ENCODE data around the gene RAPGEF1.

Gene RAPGEF1

DNA sequence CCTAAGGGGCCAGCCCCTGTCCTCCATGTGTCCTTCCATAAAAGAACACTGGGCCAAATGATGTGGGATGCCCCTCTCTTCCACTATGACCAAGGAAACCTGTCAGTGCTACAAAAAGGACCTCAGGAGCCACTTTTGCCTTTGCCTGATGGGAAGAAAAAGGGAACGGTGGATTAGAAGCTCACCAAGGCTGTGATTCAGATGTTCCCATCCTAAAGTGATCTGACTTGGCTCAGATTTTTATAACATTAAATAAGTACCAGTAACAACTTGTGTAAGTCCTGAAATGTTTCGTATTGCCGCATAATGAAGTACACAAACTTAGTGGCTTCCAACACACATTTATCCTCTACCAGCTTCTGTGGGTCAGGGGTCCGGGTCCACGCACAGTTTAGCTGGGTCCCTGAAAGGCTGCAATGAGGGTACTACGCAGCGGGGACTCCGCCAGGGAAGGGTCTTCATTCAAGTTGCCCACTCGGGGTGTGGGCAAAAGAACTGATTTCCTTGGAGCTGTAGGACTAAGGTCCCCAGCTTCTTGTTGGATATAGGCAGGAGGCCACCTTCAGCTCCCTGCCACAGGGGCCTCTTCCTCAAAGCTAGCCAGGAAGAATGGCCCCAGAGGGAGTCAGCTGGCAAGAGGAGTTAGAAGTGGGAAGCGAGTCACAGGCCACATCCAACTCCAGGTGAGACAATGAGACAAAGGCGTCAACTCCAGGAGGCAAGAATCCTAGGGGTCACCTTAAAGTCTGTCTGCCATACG lies 60.4 kb downstream of the RAPGEF1 start:
- ChIA-PET CTCF (interaction anchor here (0.6 to 2.3 kb wide), 12 partner anchors 9 to 88 kb away, joined by 3 to 8 read pairs (median 3); no protein-coding TSS in a partner anchor), POLR2A (interaction anchor here (1.2 to 3.3 kb wide), 4 partner anchors 11 to 52 kb away, joined by 4 to 17 read pairs (median 4); no protein-coding TSS in a partner anchor)
- no peak overlapping the region for H3K4me3 ChIP-seq (ENCODE audit: low read depth, low read length)
- TF ChIP-seq, protein P1, sequence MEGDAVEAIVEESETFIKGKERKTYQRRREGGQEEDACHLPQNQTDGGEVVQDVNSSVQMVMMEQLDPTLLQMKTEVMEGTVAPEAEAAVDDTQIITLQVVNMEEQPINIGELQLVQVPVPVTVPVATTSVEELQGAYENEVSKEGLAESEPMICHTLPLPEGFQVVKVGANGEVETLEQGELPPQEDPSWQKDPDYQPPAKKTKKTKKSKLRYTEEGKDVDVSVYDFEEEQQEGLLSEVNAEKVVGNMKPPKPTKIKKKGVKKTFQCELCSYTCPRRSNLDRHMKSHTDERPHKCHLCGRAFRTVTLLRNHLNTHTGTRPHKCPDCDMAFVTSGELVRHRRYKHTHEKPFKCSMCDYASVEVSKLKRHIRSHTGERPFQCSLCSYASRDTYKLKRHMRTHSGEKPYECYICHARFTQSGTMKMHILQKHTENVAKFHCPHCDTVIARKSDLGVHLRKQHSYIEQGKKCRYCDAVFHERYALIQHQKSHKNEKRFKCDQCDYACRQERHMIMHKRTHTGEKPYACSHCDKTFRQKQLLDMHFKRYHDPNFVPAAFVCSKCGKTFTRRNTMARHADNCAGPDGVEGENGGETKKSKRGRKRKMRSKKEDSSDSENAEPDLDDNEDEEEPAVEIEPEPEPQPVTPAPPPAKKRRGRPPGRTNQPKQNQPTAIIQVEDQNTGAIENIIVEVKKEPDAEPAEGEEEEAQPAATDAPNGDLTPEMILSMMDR (IDR thresholded peaks at IDR 0.05; ENCODE audit: insufficient read depth, low read length, missing control alignments), result no peak
- no peak for DNase-seq (ENCODE audit: low read depth, low spot score)

GRCh38 chr9:131678499-131679111 lies 61.3 kb downstream of the RAPGEF1 start:
- peak; percentile 88 for DNase-seq (ENCODE audit: low read depth, low spot score)
- TF ChIP-seq, protein P1 (IDR thresholded peaks at IDR 0.05; ENCODE audit: insufficient read depth, low read length, missing control alignments), result no peak
- ChIA-PET CTCF (interaction anchor here (0.6 to 2.3 kb wide), 17 partner anchors 10 to 88 kb away, joined by 3 to 8 read pairs (median 3); no protein-coding TSS in a partner anchor), POLR2A (interaction anchor here (0.9 to 3.3 kb wide), 7 partner anchors 10 to 53 kb away, joined by 4 to 17 read pairs (median 5); no protein-coding TSS in a partner anchor)
- no peak overlapping the region; the same call in 1 of the 2 replicates for H3K4me3 ChIP-seq (ENCODE audit: low read depth, low read length)

- TF ChIP-seq, protein P1 (IDR thresholded peaks at IDR 0.05; ENCODE audit: insufficient read depth, low read length, missing control alignments), result no peak
- ChIA-PET POLR2A (interaction anchor here (0.9 to 3.3 kb wide), 7 partner anchors 9 to 54 kb away, joined by 4 to 17 read pairs (median 5); no protein-coding TSS in a partner anchor), CTCF (interaction anchor here (0.9 to 2.0 kb wide), 13 partner anchors 9 to 87 kb away, joined by 3 to 9 read pairs (median 4); partner anchors contain the start of gene RAPGEF1)
- peak overlapping the region; percentile 0; the same call in 1 of the 2 replicates for H3K4me3 ChIP-seq (ENCODE audit: low read depth, low read length)
- DNase-seq (ENCODE audit: low read depth, low spot score), result no peak
Measured at GRCh38 chr9:131677444-131678180, 62.3 kb downstream of the RAPGEF1 start.

DNA sequence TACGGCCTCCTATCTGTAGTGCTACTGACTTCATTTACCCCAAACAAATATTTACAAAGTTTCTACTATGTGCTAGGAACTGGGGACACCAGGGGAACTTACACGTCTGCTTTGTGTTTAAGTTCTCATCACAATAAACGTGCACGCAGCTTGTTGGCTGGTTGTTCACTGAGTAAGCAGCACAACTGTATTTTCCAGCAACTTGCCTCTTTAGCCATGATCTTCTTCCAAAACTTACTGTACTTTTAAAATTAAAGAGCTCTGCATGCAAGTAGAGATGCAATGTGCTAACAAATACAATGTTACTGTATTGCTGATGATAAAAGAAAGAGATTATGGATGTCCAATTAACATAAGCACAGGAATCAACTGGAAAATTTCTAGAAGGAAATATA lies 62.8 kb downstream of the RAPGEF1 start:
- CTCF ChIA-PET, result interaction anchor here (0.9 to 2.0 kb wide), 9 partner anchors 9 to 86 kb away, joined by 3 to 9 read pairs (median 5); partner anchors contain the start of gene RAPGEF1
- TF ChIP-seq, protein P1 (IDR thresholded peaks at IDR 0.05; ENCODE audit: insufficient read depth, low read length, missing control alignments), result no peak
- H3K4me3 ChIP-seq (ENCODE audit: low read depth, low read length), result no peak overlapping the region
- no peak for DNase-seq (ENCODE audit: low read depth, low spot score)
- POLR2A ChIA-PET, result interaction anchor here (1.6 to 3.3 kb wide), 3 partner anchors 9 to 41 kb away, joined by 6 to 17 read pairs (median 9); no protein-coding TSS in a partner anchor

DNA sequence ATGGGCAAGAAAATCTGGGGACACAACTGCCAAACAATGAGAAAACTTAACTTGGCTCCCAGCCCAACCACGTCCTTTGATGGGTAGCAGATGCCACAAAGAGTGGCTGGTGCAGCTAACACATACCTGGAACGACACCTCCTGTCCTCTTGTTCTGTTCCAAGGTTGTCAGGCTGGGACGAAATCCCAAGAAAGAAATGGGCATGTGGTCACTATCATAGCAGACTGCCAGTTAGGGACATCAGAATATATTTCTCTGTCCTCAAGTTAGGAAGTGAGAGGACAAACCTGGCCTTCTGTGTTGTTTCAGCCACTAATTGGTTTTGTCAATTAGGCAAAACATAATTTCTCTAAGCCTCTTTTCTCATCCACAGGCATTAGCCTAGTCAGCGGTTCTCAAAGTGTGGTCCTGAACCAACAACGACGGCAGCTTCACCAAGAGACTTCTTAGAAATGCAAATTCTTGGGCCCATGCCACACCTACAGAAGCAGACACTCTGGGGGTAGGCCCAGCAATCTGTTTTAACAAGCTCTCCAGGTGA lies 63.4 kb downstream of the RAPGEF1 start:
- ChIA-PET POLR2A (no interaction called here), CTCF (interaction anchor here (1.2 to 2.0 kb wide), 4 partner anchors 8 to 63 kb away, joined by 3 to 9 read pairs (median 7); partner anchors contain the start of gene RAPGEF1)
- DNase-seq (ENCODE audit: low read depth, low spot score), result no peak
- TF ChIP-seq, protein P1 (IDR thresholded peaks at IDR 0.05; ENCODE audit: insufficient read depth, low read length, missing control alignments), result no peak
- no peak overlapping the region for H3K4me3 ChIP-seq (ENCODE audit: low read depth, low read length)
